GM21786 (cell line): Measurements from ENCODE around the gene SLC52A1.
A peak's percentile ranks its signal among the peaks of the same experiment; 100 is the strongest.
"Not testable (repeated sequence)": the region's sequence is repeated elsewhere in the genome, so short reads cannot be mapped to it uniquely, and the experiment has no call there.

ENCODE experiments used
- ATAC-seq: cut with Tn5 transposase; IDR thresholded peaks from one replicate; pipeline ENCODE4 v1.9.1; 2021; ENCODE audit not compliant: unreplicated experiment

Gene SLC52A1

DNA sequence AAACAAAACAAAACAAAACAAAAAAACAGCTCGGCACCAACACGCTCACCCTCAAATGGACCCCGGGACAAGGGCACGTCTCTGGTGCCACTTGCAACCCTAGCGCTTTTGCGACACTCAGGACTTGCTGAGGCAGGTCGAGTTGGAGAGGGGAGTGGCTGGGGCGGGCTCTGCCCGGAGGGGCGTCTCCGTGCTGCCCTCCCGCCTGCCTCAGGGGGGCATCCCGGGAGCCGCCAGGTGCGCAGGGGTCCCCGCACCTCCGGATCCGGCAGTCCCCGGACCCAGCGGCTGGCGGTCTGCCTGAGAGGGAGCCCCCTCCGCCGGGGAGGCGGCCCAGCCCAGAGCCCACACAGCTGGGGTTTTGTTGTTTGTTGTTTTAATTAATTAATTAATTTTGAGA lies at the start of gene SLC52A1:
Gene SLC52A1 (minus strand): TSS at position 112 of the 400 bp plus-strand sequence. CDS start 820 bp downstream, outside the sequence.
- ATAC-seq = no peak

DNA sequence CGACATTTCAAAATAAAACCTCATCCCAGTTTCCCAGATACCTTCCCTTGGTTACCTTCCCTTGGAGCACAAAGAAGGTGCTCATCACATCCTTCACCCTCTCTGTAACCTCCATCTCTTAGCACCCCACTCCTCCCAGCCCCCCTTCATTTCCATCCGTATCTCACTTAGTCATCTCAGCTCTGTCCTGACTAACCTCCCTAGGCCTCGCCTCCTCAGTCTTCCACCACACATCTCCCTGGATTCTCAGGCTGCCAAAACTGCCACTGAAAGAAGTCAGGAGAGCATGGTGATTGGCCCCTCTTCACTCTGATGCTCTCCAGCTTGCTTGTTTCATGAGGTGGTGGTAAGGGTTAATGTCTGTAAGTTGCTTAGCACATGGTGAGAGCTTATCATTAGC lies 45.4 kb upstream of the SLC52A1 start:
- no peak for ATAC-seq

DNA sequence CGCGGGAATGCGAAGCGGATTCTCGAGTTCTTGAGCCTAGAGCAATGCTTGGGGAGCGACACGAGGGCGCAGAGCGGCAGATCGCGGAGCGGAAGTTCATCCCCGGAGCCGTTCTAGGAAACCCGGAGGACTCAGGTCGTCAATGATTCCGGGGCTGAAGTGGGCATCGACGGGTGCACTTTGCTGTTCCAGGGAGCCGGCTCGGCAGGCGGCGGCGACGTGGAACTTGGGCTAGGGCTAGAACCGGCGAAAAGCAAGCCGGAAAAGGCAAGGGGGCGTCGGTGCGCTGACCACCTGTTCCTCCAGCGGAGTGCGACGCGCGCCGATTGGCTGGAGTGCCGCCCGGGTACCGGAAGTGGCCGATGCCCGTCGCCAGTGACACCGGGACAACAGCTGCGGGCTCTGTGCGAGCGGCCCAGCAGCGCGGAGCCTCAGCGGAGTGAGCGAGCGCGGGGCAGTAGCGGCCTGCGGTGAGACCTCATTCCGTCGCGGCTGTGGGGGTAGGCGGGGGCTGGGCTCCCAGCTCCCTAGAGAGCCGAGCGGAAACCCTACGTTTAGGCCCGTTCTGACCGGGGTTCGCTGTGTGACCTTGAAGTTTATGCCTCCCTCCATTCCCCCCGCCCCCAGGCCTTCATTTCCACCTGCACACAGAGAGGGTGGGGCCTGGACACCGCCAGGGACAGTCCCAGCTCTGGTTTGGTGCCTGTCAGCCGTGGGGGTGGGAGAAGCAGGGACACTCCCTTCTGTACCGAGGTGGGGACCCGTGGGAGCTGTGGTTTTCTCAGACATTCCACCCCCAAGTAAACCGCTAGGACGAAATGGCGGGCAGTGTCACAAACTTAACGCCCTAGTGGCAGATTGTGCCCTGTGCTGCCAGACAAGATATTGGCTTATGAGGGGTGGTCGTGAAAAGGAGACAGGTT lies 43.1 kb upstream of the SLC52A1 start, which contains the start of gene ZFP3:
Gene ZFP3 (plus strand): TSS at position 362 of the 923 bp plus-strand sequence. CDS start 13,038 bp downstream, outside the sequence.
- ATAC-seq = peak; percentile 79

DNA sequence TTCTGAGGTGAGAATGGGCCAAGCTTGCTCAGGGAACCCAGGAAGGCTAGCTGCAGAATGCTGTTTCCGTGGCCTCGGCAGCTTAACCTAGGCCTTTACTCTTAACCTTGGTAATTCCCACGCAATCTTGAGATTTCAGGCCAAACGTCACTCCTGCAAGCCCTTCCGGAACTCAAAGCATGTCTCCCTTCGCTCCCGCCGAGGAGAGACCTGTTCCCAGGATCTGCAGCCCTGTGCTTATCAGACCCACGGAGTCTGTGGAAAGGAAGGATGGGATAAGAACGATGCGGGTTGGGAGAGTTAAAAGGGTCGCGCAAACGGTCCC lies 42.5 kb upstream of the SLC52A1 start:
- ATAC-seq = no peak

DNA sequence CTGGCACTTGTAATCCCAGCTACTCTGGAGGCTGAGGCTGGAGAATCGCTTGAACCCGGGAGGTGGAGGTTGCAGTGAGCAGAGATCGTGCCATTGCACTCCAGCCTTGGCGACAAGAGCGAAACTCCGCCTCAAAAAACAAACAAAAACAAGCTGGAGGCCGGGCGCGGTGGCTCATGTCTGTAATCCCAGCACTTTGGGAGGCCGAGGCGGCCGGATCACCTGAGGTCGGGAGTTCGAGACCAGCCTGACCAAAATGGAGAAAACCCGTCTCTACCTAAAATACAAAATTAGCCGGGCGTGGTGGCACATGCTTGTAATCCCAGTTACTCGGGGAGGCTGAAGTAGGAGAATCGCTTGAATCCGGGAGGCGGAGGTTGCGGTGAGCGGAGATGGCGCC lies 42.0 kb upstream of the SLC52A1 start:
- ATAC-seq = not testable (repeated sequence)

DNA sequence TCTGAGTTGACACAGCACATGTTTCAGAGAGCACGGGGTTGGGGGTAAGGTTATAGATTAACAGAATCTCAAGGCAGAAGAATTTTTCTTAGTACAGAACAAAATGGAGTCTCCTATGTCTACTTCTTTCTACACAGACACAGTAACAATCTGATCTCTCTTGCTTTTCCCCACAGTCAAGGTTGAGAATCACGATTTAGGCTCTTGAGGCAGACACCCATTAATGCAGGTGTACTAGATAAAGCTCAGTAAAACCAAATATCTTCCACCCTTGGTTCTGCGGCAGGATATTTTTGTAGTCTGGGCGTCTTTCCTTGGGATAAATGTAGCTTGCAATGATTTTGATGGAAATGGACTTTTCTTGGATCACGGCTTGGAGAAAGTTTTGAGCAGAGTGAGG lies 40.2 kb upstream of the SLC52A1 start:
- ATAC-seq = not testable (repeated sequence)

DNA sequence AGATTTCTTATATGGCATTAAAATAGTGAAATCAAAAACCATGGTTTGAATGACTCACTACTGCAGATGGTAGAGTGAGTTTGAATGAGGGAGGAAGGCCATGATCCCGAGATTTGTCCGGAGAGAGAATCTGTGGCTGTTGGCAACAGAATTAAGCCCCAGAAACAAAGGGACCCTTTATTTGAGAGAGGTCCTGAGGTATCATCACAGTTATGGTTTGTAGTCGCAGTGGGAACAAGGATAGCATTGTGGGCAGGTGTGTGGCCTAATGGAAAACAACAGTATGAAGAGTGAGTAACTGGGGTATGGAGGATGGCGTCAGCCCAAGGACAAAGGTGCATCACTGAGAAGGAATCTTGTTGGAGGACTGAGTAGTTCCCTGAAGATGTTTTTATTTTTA lies 34.5 kb upstream of the SLC52A1 start:
- no peak for ATAC-seq

DNA sequence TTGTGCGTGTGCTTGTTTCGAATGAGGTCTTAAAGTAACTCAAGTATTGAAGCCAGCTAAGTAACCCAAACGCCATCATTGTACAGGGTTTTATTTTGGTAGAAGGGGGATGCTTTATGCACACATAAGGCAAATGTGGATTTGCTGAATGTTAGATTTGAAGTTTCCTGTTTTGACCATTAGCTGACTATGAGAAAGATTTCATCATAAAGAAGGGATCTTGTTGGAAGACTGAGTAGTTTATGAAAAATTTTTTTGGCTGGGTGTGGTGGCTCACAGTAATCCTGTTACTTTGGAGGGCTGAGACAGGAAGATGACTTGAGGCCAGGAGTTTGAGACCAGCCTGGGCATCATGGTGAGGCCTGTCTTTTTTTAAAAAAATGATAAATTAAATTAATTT lies 33.0 kb upstream of the SLC52A1 start:
- ATAC-seq = no peak

DNA sequence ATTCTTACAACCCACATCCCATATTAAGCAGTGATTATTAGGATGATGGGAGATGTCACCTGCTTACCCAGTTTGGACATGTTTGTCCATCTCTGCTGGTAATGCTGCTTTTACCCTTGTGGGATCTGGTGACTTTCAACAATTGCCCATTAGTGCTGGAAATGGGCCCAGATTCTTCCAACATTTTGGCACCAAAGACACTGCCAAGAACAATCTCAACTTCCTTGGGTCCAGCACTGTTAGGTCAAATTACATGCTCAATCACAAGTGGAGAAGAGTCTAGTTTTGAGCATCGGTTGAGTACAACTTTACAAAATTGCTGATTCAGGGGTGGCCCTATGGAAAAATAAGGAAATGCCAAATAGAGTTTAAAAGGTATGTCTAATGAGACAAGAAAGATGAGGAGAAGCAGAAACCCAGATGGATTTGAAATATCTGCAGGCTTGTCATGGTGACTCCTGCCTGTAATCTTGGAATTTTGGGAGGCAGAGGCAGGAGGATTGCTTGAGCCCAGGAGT lies 30.1 kb upstream of the SLC52A1 start:
- no peak for ATAC-seq

DNA sequence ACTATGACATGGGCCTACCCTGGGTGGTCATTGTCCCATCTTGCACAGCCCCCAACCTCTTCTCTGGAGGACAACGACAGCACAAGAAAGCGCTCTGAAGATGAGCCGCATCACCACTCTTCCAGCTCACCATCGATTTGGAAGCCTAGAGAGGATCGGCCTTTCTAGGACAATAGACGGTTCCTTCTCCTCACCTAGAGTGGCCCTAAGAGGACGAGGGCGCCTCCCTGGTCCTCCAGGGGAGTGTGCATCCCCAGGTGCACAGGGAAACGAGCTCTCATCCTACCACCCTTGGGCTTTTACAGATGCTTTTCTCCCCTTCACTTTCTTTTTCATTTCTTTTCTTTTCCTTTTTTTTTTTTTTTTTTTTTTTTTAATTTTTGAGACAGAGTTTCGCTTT lies 20.3 kb upstream of the SLC52A1 start:
- ATAC-seq = no peak

DNA sequence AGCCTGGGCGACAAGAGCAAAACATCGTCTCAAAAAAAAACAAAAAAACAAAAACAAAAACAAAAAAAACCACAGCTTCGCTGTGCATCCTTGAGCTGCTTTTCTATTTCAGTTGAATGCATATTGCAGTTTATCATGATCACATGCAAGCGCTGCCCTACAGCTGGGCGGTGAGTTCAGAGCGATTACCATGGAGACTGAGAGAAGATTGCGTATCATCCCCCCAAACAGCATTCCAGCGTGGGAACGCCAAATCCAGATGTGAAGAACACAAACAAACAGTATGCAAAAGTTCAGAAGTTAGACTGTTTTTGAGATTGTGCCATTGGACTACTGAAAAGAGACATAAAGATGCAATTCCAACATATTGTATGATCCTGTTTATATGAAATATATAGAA lies 15.1 kb upstream of the SLC52A1 start:
- no peak for ATAC-seq

DNA sequence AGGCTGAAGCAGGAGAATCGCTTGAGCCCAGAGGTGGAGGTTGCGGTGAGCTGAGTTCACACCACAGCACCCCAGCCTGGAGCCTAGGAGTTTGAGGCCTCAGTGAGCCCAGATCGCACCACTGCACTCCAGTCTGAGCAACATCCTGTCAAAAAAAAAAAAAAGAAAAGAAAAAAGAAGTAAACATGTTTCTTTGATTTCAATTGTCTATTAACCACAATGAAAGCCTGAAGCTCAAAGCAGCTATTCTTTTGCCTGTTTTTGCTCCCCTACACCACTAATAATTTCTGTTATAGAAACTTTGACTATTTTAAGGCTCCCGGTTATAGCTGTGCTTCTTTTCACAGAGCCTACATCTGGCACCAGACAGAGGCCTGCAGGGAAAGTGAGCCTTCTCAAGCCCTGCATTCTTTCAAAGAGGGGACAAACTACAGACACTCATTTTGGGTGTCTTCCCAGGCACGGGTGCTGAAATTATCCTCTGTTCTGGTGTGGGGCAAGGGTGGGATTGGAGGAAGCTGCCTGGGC lies 14.2 kb upstream of the SLC52A1 start:
- no peak for ATAC-seq

DNA sequence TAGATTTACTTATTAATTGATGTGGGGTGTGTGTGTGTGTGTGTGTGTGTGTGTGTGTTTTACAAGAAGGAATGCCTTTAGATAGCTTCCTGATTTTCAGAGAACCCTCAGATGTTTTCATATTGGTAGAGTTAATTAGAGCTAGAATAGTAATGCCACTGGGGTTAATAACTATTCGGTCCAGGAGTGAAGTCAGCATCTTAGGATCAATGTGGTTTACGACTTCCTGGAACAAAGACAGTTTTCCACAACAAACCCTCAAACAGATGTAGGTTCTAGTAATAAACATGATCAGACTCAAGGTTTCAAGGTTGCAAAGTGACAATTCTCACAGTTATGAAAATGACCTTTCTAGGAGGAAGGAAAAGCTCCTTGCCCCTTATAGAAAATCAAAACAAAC lies 12.2 kb upstream of the SLC52A1 start:
- ATAC-seq = no peak

DNA sequence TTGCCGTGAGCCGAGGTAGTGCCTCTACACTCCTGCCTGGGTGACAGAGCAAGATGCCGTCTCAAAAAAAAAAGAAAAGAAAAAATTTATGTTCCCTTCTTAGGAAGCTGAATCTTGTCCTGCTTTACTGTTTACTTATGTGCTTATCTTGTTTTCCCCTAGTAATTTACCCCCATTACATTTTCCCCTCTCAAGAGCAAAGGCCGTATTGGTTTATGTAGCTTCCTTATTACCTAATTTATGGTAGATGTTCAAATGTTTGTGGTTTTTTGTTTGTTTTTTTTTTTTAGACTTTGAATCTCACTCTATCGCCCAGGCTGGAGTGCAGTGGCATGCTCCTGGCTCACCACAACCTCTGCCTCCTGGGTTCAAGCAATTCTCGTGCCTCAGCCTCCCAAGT lies 10.3 kb upstream of the SLC52A1 start:
- no peak for ATAC-seq

DNA sequence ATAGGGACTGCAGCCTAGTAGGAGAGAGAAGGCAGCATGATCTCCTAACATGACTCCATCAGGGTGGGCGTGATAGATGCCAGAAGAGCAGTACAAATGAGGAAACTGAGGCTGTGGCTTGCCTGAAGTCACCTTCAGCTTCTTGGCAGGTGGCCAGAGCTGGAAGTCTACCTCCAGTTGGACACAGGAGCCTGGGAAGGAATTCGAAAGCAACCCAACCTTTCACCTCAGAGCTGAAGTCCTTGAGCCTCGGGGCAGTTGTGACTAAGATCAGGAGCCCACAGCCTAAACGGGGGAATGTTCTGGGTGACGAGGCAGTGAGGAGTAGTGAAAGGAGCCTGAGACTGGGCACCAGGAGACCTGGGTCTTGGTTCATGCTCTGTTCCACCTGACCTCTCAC lies 9.4 kb upstream of the SLC52A1 start:
- ATAC-seq = no peak

DNA sequence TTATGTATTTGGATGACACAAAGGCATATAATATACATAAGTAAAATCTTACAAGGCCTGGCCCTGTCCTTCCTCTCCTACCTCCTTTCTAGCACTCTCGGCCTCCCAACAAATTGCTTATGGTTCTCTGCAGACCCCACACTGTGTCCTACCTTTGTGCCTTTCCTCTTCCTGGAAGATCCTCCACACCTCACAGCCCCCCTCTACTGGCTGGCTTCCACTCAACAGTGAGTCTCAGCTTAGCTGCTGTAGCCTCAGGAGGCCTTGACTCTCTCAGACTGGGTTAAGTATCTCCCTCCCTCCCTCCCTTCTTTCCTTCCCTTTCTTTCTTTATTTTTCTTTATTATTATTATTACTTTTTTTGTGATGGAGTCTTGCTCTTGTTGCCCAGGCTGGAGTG lies 8.3 kb upstream of the SLC52A1 start:
- ATAC-seq = no peak

DNA sequence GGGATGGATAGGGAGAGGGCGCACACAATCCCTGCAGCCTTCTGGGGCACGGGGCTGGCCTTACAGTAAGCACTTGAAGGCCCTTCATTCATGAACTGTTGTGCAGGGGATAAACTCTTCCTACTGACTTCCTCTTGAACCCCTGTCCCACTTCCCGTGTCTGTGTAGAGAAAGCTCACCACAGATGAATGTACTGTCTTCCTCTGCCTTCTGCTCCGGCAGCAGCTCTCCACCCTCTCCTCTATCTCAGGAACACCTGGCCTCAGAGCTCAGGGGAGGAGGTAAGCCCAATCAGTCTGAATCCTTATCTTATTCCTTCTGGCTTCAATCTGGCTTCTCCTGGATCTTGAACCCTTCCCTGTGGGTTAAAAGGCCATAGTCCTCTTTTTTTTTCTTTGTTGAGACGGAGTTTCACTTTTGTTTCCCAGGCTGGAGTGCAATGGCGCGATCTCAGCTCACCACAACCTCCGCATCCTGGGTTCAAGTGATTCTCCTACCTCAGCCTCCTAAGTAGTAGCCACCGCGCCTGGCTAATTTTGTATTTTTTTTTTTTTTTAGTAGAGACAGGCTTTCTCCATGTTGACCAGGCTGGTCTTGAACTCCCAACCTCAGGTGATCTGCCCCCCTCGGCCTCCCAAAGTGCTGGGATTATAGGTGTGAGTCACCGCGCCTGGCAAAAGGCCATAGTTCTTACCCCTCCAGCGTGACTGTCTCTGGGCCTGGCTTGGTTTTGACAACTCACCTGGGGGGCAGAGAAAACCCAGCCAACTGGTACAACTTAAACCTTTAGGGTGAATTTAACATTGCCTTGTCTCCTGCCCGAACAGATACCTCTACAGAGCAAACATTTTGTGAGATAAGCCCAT lies 7.2 kb upstream of the SLC52A1 start:
- no peak for ATAC-seq

DNA sequence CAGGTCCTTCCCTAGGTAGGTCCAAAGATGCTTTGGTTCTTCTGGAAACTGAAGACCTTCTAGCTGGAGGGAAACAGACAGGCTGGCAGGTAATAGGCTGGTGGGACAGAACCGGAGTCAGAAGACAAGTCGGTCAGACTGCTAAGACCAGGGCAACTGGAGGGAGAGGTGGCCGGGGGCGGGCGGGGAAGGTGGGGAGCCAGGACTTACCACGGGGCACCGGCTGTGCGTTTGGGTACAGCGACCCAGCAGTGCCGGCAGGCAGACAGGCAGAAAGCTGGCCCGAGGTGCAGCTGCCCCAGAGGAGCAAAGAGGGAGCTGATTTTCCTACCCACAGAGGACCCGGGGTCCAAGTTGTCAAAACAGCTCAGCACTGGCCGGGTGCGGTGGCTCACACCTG lies 575 bp downstream of the SLC52A1 start:
- ATAC-seq = no peak

DNA sequence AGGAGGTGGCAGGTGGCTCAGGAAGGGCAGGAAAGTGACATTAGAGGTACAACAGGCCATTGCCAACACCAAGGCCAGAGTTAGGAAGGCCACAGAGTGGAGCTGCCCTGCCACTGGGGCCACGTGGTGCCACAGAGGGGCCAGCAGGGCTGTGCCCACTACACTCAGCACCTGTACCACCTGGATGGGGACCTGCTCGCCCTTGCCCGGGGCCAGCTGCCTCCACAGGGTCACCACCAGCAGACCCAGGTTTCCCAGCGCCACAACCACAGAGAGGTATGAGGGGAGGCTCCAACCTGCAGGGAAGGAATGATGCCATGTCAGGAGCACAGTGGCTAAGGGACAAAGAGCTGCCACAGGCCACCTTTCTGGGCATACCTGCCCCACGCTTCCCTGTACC lies 1.2 kb downstream of the SLC52A1 start:
- ATAC-seq = no peak

DNA sequence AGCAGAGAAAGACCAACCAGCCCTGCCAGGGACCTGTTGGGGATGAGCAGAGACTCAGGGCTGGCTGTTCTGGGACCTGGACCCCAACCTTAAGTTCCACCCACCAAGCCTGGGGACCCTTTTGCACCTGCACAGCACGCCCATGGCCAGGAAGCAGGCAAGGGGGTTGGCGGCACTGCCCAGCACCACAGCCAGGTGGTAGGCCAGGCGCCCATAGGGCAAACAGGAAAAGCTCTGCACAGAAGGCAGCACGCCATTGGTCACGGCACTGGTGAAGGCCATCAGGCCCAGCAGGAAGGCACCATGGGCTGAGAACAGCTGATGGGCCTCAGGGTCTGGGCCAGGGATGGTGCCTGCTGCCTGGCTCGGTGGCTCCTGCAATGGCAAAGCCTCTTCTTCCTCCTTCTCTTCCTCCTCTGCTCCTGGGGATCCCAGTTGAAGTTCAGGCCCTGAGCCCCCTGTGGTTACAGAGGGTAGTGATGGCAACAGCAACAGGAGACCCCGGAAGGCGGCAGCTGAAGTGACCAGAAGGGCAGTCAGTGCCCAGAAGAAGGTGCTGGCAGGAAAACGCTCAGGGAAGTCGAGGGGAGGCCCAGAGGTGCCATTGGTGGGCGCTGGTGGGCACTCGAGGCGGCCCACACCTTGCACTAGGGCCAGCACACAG lies 1.7 kb downstream of the SLC52A1 start:
- ATAC-seq = no peak

DNA sequence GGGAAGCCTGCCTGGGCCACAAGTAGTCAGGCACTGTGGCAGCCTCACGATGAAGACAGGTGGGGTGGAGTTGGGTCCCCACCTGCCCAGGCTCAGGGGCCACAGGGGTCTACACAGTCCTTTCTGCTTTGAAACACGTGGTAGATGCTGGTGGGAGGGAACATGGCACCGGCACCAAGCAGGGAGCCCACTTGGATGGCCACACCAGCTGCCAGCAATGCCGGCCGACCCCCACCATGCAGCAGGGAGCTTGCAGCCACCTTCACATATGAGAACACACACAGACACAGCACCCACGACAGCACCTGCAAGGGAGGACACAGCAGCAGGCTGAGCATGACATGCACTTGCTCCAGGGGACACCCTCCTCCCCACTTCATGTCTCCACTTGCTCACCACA lies 2.4 kb downstream of the SLC52A1 start:
- no peak for ATAC-seq
